NOMO-1 treated with DMSO at 0.1 percent for 48 hours (cell line): ENCODE results near the gene SCN9A.
"Not testable (repeated sequence)": the region's sequence is repeated elsewhere in the genome, so short reads cannot be mapped to it uniquely, and the experiment has no call there.

Experiments
- DNase-seq: peaks from one replicate; lab custom pipeline; 2025; ENCODE audit not compliant: unreplicated experiment; lab: John Stamatoyannopoulos, UW

Gene SCN9A

GRCh38 chr2:166375195-166375735 lies 479 bp downstream of the SCN9A start:
- no peak for DNase-seq

DNA sequence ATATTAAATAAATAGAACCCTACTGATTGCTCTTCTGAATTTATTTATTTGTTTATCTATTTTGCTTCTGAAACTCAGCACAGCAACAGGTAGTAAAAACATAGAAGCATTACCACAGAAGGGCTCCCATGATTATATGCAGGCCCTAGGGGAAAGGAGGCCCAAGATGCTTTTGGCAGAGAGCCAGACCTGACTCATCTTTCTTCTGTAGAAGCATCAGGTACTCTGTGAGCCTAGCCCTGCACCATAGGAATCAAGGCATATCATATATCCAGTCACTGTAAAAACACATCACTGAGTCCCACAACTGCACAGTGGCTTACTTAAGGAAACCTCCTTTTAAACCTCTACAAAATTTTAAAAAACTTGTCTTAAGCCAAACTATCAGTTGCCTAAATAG lies 1.8 kb downstream of the SCN9A start:
- DNase-seq = no peak

DNA sequence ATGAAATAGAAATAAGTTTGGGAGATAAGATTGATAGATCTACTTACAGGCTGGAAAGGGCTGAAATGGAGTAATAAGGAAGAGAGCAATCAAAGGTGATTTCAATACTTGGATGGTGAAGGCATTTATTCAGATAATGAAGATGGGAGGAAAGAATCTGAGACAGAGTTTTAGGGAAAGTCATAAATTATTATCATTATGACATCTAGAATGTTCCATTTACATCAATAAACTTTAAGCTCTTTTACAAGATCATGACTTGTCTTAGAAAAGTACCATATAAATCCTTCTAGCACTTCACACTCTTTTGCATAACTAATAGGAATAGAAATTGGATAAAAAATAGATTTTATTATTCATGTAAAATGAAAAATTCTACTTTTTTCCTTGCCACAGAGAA lies 2.2 kb downstream of the SCN9A start:
- no peak for DNase-seq

DNA sequence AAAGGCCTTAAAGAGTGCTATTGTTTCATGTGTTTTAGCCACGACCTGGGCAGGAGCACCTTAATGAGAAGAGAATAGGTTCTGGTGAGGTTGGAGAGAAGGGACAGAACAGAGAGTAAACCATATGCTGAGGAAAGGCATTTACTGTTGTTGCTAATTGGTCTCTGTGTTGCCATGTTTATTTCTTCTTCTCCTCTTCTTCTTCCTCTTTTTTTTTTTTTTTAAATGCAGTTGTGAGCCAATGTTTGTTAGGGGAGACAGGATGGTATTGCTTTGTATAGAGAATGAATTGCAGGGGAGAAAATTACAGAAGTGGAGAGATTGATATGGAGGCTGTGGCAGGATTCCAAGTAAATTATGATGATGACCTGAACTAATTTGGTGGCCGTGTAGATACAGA lies 2.6 kb downstream of the SCN9A start:
- peak; percentile 27 for DNase-seq

GRCh38 chr2:166372046-166372445 lies 3.7 kb downstream of the SCN9A start:
- DNase-seq = no peak

GRCh38 chr2:166365803-166366420 lies 9.8 kb downstream of the SCN9A start:
- no peak for DNase-seq

- DNase-seq = no peak
Measured at GRCh38 chr2:166365239-166365638, 10.5 kb downstream of the SCN9A start.

- DNase-seq = no peak
Measured at GRCh38 chr2:166364476-166365161, 11.1 kb downstream of the SCN9A start.

- peak; percentile 23 for DNase-seq
Measured at GRCh38 chr2:166361351-166362153, 14.2 kb downstream of the SCN9A start.

DNA sequence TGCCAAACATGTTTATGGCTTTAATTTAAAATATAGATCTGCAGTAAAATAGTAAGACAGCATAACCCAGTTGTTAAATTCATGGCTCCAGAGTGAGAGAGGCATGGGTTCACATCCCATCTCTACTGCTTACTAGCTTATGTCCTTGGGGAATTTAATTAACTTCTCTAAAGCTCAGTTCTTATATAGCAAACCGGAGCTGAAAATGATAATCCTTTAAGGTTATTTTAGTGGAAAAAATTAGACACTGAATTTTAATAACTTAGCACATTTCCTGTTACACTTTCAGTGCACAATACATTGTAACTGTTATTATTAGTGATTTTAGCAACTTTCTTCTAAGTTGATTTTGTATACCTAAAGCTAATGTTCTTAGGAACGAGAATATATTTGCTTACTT lies 14.8 kb downstream of the SCN9A start:
- DNase-seq = no peak

- DNase-seq = no peak
Measured at GRCh38 chr2:166360426-166360825, 15.3 kb downstream of the SCN9A start.

DNA sequence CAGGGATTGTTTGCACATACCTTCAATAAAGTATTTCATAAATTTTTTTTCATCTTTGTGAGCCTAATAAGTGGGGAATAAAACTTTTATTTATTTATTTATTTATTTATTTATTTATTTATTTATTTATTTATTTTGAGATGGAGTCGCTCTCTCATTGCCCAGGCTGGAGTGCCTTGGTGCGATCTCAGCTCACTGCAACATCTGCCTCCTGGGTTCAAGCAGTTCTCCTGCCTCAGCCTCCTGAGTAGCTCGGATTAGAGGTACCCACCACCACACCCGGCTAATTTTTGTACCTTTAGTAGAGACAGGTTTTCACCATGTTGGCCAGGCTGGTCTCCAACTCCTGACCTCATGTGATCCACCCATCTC lies 17.8 kb downstream of the SCN9A start:
- not testable (repeated sequence) for DNase-seq

DNA sequence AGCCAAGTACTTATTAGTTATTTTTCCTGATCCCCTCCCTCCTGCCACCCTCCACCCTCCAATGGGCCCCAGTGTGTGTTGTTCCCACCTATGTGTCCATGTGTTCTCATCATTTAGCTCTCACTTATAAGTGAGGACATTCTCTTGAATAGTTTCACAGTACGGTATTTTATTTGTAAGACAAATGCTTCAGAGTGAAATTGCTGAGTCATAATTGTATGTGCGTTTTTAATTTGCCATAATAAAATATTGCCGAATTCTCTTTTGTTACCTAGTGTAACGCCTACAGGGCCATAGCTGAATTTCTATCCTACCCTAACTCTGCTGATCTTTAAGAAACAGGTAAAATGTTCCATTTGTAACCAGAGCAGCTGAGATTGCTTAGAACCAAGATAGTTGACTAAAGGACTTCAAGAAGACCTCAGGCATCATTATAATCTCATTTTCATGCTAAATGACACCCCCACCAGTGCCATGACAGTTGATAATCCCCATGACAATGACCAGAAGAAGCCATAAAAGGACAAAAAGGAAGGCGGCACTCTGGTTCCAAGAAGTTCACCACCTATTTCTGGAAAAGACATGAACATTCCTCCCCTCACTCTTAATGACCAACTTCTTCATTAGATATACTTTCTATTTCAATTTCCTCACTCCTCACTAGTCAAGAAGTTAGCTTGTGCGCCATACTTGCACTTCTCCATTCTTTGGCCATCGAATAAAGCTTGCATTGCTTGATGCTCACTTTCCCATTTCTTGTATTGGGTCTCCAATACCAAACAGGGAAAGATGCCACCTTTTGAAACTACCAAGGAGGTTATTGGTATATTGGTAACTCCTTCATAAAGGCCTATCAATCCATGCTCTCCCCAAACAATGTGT lies 18.4 kb downstream of the SCN9A start:
- DNase-seq = no peak

- no peak for DNase-seq
Measured at GRCh38 chr2:166351319-166351718, 24.4 kb downstream of the SCN9A start.

GRCh38 chr2:166350525-166350924 lies 25.2 kb downstream of the SCN9A start:
- DNase-seq = no peak

DNA sequence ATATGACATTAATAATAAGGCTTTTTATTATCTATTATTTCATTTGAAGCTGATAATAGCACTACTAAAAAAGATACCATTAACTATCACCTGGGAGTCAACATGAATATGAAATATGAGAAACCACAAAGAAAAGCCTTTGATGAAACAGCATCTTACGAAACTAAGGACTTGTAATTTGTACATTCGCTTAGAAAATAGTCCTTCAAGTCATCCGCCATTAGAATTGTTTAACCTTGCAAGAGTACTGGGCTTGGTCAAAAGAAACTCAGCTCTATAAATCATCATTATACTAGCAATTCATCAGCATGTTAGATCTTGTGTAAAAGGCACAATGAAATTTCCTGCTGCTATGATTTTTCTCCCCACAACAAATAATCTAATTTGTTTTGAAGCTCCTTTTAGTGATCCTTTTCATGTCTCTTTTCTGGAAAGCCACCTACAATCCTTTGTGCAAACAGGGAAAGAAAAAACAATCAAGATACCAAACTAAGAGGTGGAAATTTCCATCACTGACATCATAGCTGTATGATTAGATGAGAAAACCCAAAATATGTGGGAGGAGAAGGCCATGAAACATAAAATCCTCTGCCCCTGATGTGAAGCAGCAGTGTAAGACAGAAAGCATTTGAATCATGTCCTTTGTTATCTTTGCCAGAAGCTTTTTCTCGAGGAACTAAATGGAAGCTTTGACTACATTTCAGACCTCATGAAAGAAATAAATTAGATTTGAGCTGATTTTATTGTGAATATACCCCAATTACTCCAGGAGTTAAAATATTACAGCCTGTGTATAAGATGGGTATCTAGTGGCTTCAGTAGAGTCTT lies 31.2 kb downstream of the SCN9A start:
- no peak for DNase-seq

- no peak for DNase-seq
Measured at GRCh38 chr2:166343467-166343866, 32.3 kb downstream of the SCN9A start.

- DNase-seq = no peak
Measured at GRCh38 chr2:166341426-166341825, 34.3 kb downstream of the SCN9A start.

GRCh38 chr2:166338831-166339339 lies 36.9 kb downstream of the SCN9A start:
- DNase-seq = no peak

GRCh38 chr2:166337932-166338331 lies 37.8 kb downstream of the SCN9A start:
- no peak for DNase-seq
